ENCODE data around the gene TRABD.

The TRABD gene

GRCh38 chr22:50218153-50218995 is 32.7 kb downstream of the TRABD start:
- Mint-ChIP-seq H3K4me1 (ENCODE audit: low read depth) (peaks cover 6% of the 10 kb centered on the region), H3K36me3 (ENCODE audit: low read depth) (peaks cover 20% of the 10 kb centered on the region)

GRCh38 chr22:50218996-50219727 is 33.4 kb downstream of the TRABD start:
- H3K27ac Mint-ChIP-seq: no peak overlapping the region
- H3K9me3 Mint-ChIP-seq: no peaks in the 10 kb centered on the region
- H3K36me3 Mint-ChIP-seq (ENCODE audit: low read depth): peaks cover 19% of the 10 kb centered on the region
- no peaks in the 10 kb centered on the region for H3K27me3 Mint-ChIP-seq (ENCODE audit: low read depth)
- H3K4me1 Mint-ChIP-seq (ENCODE audit: low read depth): peaks cover 4% of the 10 kb centered on the region
- no peak overlapping the region for H3K4me3 Mint-ChIP-seq

More at GRCh38 chr22:50218153-50218995, 32.7 kb downstream of the TRABD start:
- Mint-ChIP-seq H3K27ac (no peak overlapping the region), H3K9me3 (no peaks in the 10 kb centered on the region), H3K4me3 (no peak overlapping the region), H3K27me3 (ENCODE audit: low read depth) (no peaks in the 10 kb centered on the region)

- H3K36me3 Mint-ChIP-seq (ENCODE audit: low read depth): peaks cover 15% of the 10 kb centered on the region
- no peaks in the 10 kb centered on the region for H3K27me3 Mint-ChIP-seq (ENCODE audit: low read depth)
- no peak overlapping the region for H3K27ac Mint-ChIP-seq
- H3K9me3 Mint-ChIP-seq: no peaks in the 10 kb centered on the region
- no peak overlapping the region for H3K4me3 Mint-ChIP-seq
- H3K4me1 Mint-ChIP-seq (ENCODE audit: low read depth): peaks cover under 1% of the 10 kb centered on the region
Measured at GRCh38 chr22:50219800-50220602, 34.3 kb downstream of the TRABD start.

- no peak overlapping the region for H3K27ac Mint-ChIP-seq
- no peak overlapping the region for H3K4me3 Mint-ChIP-seq
- H3K27me3 Mint-ChIP-seq (ENCODE audit: low read depth): no peaks in the 10 kb centered on the region
- no peaks in the 10 kb centered on the region for H3K9me3 Mint-ChIP-seq
- H3K4me1 Mint-ChIP-seq (ENCODE audit: low read depth): no peaks in the 10 kb centered on the region
- peaks cover 12% of the 10 kb centered on the region for H3K36me3 Mint-ChIP-seq (ENCODE audit: low read depth)
Measured at GRCh38 chr22:50220603-50221409, 35.1 kb downstream of the TRABD start.

- no peak overlapping the region for H3K27ac Mint-ChIP-seq
- H3K27me3 Mint-ChIP-seq (ENCODE audit: low read depth): no peaks in the 10 kb centered on the region
- no peaks in the 10 kb centered on the region for H3K4me1 Mint-ChIP-seq (ENCODE audit: low read depth)
- no peak overlapping the region for H3K4me3 Mint-ChIP-seq
- H3K9me3 Mint-ChIP-seq: no peaks in the 10 kb centered on the region
- peaks cover 12% of the 10 kb centered on the region for H3K36me3 Mint-ChIP-seq (ENCODE audit: low read depth)
Measured at GRCh38 chr22:50221410-50222300, 35.9 kb downstream of the TRABD start.

GRCh38 chr22:50222508-50222907 is 36.8 kb downstream of the TRABD start:
- Mint-ChIP-seq H3K9me3 (no peaks in the 10 kb centered on the region), H3K27me3 (ENCODE audit: low read depth) (no peaks in the 10 kb centered on the region), H3K4me3 (no peak overlapping the region), H3K4me1 (ENCODE audit: low read depth) (no peaks in the 10 kb centered on the region), H3K27ac (no peak overlapping the region), H3K36me3 (ENCODE audit: low read depth) (peaks cover 9% of the 10 kb centered on the region)

- Mint-ChIP-seq H3K4me3 (no peak overlapping the region), H3K4me1 (ENCODE audit: low read depth) (no peaks in the 10 kb centered on the region)
Measured at GRCh38 chr22:50224071-50224470, 38.4 kb downstream of the TRABD start.

GRCh38 chr22:50225200-50225969 is 39.7 kb downstream of the TRABD start:
- Mint-ChIP-seq H3K27ac (no peak overlapping the region), H3K36me3 (ENCODE audit: low read depth) (peaks cover 12% of the 10 kb centered on the region), H3K4me3 (no peak overlapping the region), H3K9me3 (no peaks in the 10 kb centered on the region), H3K4me1 (ENCODE audit: low read depth) (no peaks in the 10 kb centered on the region), H3K27me3 (ENCODE audit: low read depth) (no peaks in the 10 kb centered on the region)

More at GRCh38 chr22:50224071-50224470, 38.4 kb downstream of the TRABD start:
- no peak overlapping the region for H3K27ac Mint-ChIP-seq
- peaks cover 8% of the 10 kb centered on the region for H3K36me3 Mint-ChIP-seq (ENCODE audit: low read depth)
- H3K9me3 Mint-ChIP-seq: no peaks in the 10 kb centered on the region
- H3K27me3 Mint-ChIP-seq (ENCODE audit: low read depth): no peaks in the 10 kb centered on the region

- Mint-ChIP-seq H3K36me3 (ENCODE audit: low read depth) (peaks cover 12% of the 10 kb centered on the region), H3K27ac (no peak overlapping the region), H3K4me3 (no peak overlapping the region), H3K9me3 (no peaks in the 10 kb centered on the region), H3K4me1 (ENCODE audit: low read depth) (no peaks in the 10 kb centered on the region), H3K27me3 (ENCODE audit: low read depth) (no peaks in the 10 kb centered on the region)
Measured at GRCh38 chr22:50226063-50226874, 40.6 kb downstream of the TRABD start.

GRCh38 chr22:50226875-50227165 is 41.1 kb downstream of the TRABD start:
- no peak overlapping the region for H3K27ac Mint-ChIP-seq
- H3K27me3 Mint-ChIP-seq (ENCODE audit: low read depth): no peaks in the 10 kb centered on the region
- H3K4me3 Mint-ChIP-seq: no peak overlapping the region
- H3K4me1 Mint-ChIP-seq (ENCODE audit: low read depth): no peaks in the 10 kb centered on the region
- H3K36me3 Mint-ChIP-seq (ENCODE audit: low read depth): peaks cover 12% of the 10 kb centered on the region
- H3K9me3 Mint-ChIP-seq: no peaks in the 10 kb centered on the region

GRCh38 chr22:50227579-50228215 is 42.0 kb downstream of the TRABD start:
- H3K27me3 Mint-ChIP-seq (ENCODE audit: low read depth): no peaks in the 10 kb centered on the region
- H3K9me3 Mint-ChIP-seq: no peaks in the 10 kb centered on the region
- H3K4me3 Mint-ChIP-seq: no peak overlapping the region
- H3K27ac Mint-ChIP-seq: no peak overlapping the region
- H3K36me3 Mint-ChIP-seq (ENCODE audit: low read depth): peaks cover 12% of the 10 kb centered on the region
- H3K4me1 Mint-ChIP-seq (ENCODE audit: low read depth): no peaks in the 10 kb centered on the region

- Mint-ChIP-seq H3K4me3 (no peak overlapping the region), H3K9me3 (no peaks in the 10 kb centered on the region), H3K36me3 (ENCODE audit: low read depth) (peaks cover 9% of the 10 kb centered on the region), H3K4me1 (ENCODE audit: low read depth) (no peaks in the 10 kb centered on the region), H3K27me3 (ENCODE audit: low read depth) (no peaks in the 10 kb centered on the region), H3K27ac (peak overlapping the region; percentile 35)
Measured at GRCh38 chr22:50228366-50228765, 42.7 kb downstream of the TRABD start.
